Measurements from ENCODE around the gene HRK. TPM values are rescaled to one million over a fixed set of nuclear protein-coding genes. Genes with fewer than 3 reads are reported as not detected.

HRK gene
- total and polyA plus RNA-seq, 9 of the 15 experiments (the other 6 are each of a cell fraction or from before 2014, with no cell fraction given) = 0.01 to 0.05 (median 0.04) TPM; not detected in 6

DNA sequence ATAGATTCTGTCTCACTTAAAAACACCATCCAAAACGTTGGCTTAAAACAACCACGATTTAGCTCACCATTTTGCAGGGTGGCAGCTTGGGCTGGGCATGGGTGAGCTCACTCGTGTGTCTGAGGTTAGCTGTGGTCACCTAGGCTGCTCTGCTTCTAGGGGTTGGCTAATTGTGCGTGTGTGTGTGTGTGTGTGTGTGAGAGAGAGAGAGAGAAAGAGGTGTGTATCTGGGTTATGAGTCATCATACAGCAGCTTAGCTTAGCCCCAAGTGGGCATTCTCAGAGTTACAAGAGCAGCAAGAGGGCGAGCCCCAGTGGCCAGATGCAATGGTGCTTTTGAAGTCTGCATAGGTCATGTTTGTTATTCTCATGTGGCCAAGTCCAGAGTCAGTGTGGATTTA, 35.5 kb upstream of the HRK start (continued):
- TF ChIP-seq, protein P1, sequence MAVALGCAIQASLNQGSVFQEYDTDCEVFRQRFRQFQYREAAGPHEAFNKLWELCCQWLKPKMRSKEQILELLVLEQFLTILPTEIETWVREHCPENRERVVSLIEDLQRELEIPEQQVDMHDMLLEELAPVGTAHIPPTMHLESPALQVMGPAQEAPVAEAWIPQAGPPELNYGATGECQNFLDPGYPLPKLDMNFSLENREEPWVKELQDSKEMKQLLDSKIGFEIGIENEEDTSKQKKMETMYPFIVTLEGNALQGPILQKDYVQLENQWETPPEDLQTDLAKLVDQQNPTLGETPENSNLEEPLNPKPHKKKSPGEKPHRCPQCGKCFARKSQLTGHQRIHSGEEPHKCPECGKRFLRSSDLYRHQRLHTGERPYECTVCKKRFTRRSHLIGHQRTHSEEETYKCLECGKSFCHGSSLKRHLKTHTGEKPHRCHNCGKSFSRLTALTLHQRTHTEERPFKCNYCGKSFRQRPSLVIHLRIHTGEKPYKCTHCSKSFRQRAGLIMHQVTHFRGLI (CRISPR knock-in tag; IDR thresholded peaks at IDR 0.05) = no peak
- peak; percentile 28; the same call in 1 of the 2 replicates for TF ChIP-seq CBFA2T3 (IDR thresholded peaks at IDR 0.05)
- TF ChIP-seq CBX3 (IDR thresholded peaks at IDR 0.05; ENCODE audit: borderline replicate concordance in 1 of 2, low read length in 2 of 2) = peak in 1 of 2 experiments; percentile 72; a peak in 1 of 3 replicates
- peak; percentile 99 for TF ChIP-seq ATF3 (IDR thresholded peaks at IDR 0.05)
- TF ChIP-seq ATF3 (CRISPR knock-in tag; conservative IDR thresholded peaks at IDR 0.05) = peak; percentile 97
- TF ChIP-seq, protein P2, sequence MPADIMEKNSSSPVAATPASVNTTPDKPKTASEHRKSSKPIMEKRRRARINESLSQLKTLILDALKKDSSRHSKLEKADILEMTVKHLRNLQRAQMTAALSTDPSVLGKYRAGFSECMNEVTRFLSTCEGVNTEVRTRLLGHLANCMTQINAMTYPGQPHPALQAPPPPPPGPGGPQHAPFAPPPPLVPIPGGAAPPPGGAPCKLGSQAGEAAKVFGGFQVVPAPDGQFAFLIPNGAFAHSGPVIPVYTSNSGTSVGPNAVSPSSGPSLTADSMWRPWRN (IDR thresholded peaks at IDR 0.05; ENCODE audit: low read depth) = no peak
- no peak for TF ChIP-seq SLC30A9 (CRISPR knock-in tag; IDR thresholded peaks at IDR 0.05)
- TF ChIP-seq TARDBP (IDR thresholded peaks at IDR 0.05) = 0 out of 2 replicates have a peak, but pooled peaks have one; percentile 55
- TF ChIP-seq MTF1 (CRISPR knock-in tag; IDR thresholded peaks at IDR 0.05; ENCODE audit: borderline replicate concordance) = no peak
- TF ChIP-seq, protein P3, sequence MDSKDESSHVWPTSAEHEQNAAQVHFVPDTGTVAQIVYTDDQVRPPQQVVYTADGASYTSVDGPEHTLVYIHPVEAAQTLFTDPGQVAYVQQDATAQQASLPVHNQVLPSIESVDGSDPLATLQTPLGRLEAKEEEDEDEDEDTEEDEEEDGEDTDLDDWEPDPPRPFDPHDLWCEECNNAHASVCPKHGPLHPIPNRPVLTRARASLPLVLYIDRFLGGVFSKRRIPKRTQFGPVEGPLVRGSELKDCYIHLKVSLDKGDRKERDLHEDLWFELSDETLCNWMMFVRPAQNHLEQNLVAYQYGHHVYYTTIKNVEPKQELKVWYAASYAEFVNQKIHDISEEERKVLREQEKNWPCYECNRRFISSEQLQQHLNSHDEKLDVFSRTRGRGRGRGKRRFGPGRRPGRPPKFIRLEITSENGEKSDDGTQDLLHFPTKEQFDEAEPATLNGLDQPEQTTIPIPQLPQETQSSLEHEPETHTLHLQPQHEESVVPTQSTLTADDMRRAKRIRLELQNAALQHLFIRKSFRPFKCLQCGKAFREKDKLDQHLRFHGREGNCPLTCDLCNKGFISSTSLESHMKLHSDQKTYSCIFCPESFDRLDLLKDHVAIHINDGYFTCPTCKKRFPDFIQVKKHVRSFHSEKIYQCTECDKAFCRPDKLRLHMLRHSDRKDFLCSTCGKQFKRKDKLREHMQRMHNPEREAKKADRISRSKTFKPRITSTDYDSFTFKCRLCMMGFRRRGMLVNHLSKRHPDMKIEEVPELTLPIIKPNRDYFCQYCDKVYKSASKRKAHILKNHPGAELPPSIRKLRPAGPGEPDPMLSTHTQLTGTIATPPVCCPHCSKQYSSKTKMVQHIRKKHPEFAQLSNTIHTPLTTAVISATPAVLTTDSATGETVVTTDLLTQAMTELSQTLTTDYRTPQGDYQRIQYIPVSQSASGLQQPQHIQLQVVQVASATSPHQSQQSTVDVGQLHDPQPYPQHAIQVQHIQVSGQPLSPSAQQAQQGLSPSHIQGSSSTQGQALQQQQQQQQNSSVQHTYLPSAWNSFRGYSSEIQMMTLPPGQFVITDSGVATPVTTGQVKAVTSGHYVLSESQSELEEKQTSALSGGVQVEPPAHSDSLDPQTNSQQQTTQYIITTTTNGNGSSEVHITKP (IDR thresholded peaks at IDR 0.05; ENCODE audit: partially characterized antibody) = peak; percentile 33
